HG03469 (cell line): Measurements from ENCODE around the gene MED9.
"Not testable (repeated sequence)": the region's sequence is repeated elsewhere in the genome, so short reads cannot be mapped to it uniquely, and the experiment has no call there.

Experiments
- ATAC-seq: cut with Tn5 transposase; IDR thresholded peaks from one replicate; pipeline ENCODE4 v1.9.1; 2021; ENCODE audit warnings: mild to moderate bottlenecking, moderate library complexity, moderate number of reproducible peaks; ENCODE audit not compliant: unreplicated experiment

The MED9 gene

GRCh38 chr17:17476865-17477467 lies at the start of gene MED9:
TSS of gene MED9 (plus strand) at chr17:17477000. CDS start at chr17:17477042, 42 bp downstream.
- ATAC-seq = no peak

GRCh38 chr17:17429222-17429621 lies 47.6 kb upstream of the MED9 start:
- ATAC-seq = no peak

GRCh38 chr17:17430924-17431323 lies 45.9 kb upstream of the MED9 start:
- not testable (repeated sequence) for ATAC-seq

- ATAC-seq = no peak
These were observed 45.2 kb upstream of the MED9 start for GRCh38 chr17:17431605-17432004.

GRCh38 chr17:17433000-17433703 lies 43.6 kb upstream of the MED9 start:
- ATAC-seq = no peak

- ATAC-seq = no peak
These were observed 42.3 kb upstream of the MED9 start for GRCh38 chr17:17434477-17434876.

GRCh38 chr17:17435323-17435722 lies 41.5 kb upstream of the MED9 start:
- no peak for ATAC-seq

- ATAC-seq = no peak
These were observed 39.3 kb upstream of the MED9 start for GRCh38 chr17:17437461-17437860.

- ATAC-seq = no peak
These were observed 38.9 kb upstream of the MED9 start for GRCh38 chr17:17437893-17438292.

GRCh38 chr17:17440010-17440843 lies 36.6 kb upstream of the MED9 start:
- ATAC-seq = no peak

GRCh38 chr17:17440938-17441675 lies 35.7 kb upstream of the MED9 start:
- no peak for ATAC-seq

GRCh38 chr17:17443173-17443572 lies 33.6 kb upstream of the MED9 start:
- ATAC-seq = no peak

GRCh38 chr17:17445296-17445924 lies 31.4 kb upstream of the MED9 start:
- ATAC-seq = no peak

GRCh38 chr17:17445925-17446665 lies 30.7 kb upstream of the MED9 start:
- no peak for ATAC-seq

GRCh38 chr17:17446666-17447155 lies 30.1 kb upstream of the MED9 start:
- no peak for ATAC-seq

- ATAC-seq = no peak
These were observed 29.5 kb upstream of the MED9 start for GRCh38 chr17:17447264-17447663.

- no peak for ATAC-seq
These were observed 28.7 kb upstream of the MED9 start for GRCh38 chr17:17448076-17448475.

GRCh38 chr17:17448723-17449122 lies 28.1 kb upstream of the MED9 start:
- no peak for ATAC-seq

GRCh38 chr17:17453088-17453487 lies 23.7 kb upstream of the MED9 start:
- ATAC-seq = no peak

GRCh38 chr17:17454276-17454675 lies 22.5 kb upstream of the MED9 start:
- ATAC-seq = no peak
